NB4 (cell line): ENCODE results near the gene SLC22A13.

Experiments
- POLR2A ChIP-seq: IDR thresholded peaks from 2 replicates; pipeline ENCODE4 v1.6.1; 2011; ENCODE audit warnings: mild to moderate bottlenecking; ENCODE audit not compliant: insufficient read length; ENCODE audit errors: extremely low read depth
- TF ChIP-seq, protein P1 (sequence below): IDR thresholded peaks from 2 replicates; pipeline ENCODE4 v1.6.1; 2011; ENCODE audit warnings: low read depth, low read length

DNA sequence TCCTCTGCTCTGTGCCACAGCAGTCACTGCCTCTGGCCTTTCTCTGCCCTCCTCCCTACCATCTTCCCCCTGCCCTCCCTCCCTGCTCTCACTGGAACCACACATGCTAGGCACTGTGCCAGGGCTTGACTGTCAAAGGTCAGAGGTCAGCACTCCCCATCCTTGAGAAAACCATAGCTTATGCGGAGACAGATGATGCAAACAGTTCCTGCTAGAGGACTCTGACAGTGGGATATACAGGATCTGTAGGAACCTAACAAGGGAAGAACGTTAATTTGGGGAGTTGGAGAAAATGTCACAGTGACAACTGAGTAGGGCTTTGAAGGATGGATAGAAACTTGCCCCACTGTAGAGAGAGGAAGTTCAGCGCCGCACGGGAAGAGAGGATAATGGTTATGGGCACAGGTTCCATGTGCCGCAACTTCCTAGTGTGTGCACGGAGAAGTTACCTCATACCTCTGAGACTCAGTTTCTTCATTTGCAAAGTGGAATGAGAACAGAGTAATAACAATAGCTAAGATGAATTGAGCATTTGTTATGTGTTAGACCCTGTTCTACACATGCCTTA lies 51.7 kb downstream of the SLC22A13 start:
- TF ChIP-seq, protein P1, sequence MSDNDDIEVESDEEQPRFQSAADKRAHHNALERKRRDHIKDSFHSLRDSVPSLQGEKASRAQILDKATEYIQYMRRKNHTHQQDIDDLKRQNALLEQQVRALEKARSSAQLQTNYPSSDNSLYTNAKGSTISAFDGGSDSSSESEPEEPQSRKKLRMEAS = no peak
- TF ChIP-seq POLR2A = no peak
